Posterior cingulate gyrus (tissue), 11 donors: Measurements from ENCODE around the gene FAM110D.
A peak's percentile ranks its signal among the peaks of the same experiment; 100 is the strongest.

Source experiments
- DNase-seq, 10 donors: peaks; one replicate each; pipeline versions ENCODE4 v3.0.0 to v3.0.0-alpha.2; 2020 to 2021; ENCODE audit warnings: mixed read lengths in 3 of 10
- intact Hi-C: fragments of 100-400 bp; cut with DNase I; formaldehyde crosslinking; loops from one replicate; pipeline ENCODE4 v1.15.1; 2023

FAM110D gene

GRCh38 chr1:26160527-26161414 lies 1.9 kb downstream of the FAM110D start:
- peak in 2 of 10 donors; percentile 23 to 68 for DNase-seq
- intact Hi-C loops = loop anchor here (5.0 kb wide), 1 partner anchor 123 kb away; no protein-coding TSS in a partner anchor

GRCh38 chr1:26161415-26162219 lies 2.7 kb downstream of the FAM110D start:
- intact Hi-C loops = loop anchor here (5.0 kb wide), 1 partner anchor 124 kb away; no protein-coding TSS in a partner anchor
- DNase-seq = peak; percentile 43 to 94 (median 58)

GRCh38 chr1:26162220-26162709 lies 3.4 kb downstream of the FAM110D start:
- no peak for DNase-seq
- intact Hi-C loops = loop anchor here (5.0 kb wide), 1 partner anchor 125 kb away; no protein-coding TSS in a partner anchor

GRCh38 chr1:26163684-26164035 lies 4.8 kb downstream of the FAM110D start:
- no peak for DNase-seq
- intact Hi-C loops = loop anchor here (5.0 kb wide), 1 partner anchor 126 kb away; no protein-coding TSS in a partner anchor

- intact Hi-C loops = loop anchor here (5.0 kb wide), 1 partner anchor 127 kb away; no protein-coding TSS in a partner anchor
- DNase-seq = peak in 6 of 10 donors; percentile 25 to 90 (median 66)
Observed at GRCh38 chr1:26164036-26164860, 5.4 kb downstream of the FAM110D start.

GRCh38 chr1:26164861-26165842 lies 6.3 kb downstream of the FAM110D start:
- intact Hi-C loops = loop anchor here (5.0 kb wide), 2 partner anchors 67 to 128 kb away; partner anchors contain the start of gene CEP85
- peak in 2 of 10 donors; percentile 60 to 67 for DNase-seq

- intact Hi-C loops = loop anchor here (5.0 kb wide), 1 partner anchor 66 kb away; the partner anchor contains the start of gene CEP85
- DNase-seq = no peak
Observed at GRCh38 chr1:26166719-26167281, 7.9 kb downstream of the FAM110D start.

- intact Hi-C loops = loop anchor here (2.0 to 5.0 kb wide), 2 partner anchors 58 to 64 kb away; partner anchors contain the start of genes CEP85 and PDIK1L
Observed at GRCh38 chr1:26168410-26169197, 9.7 kb downstream of the FAM110D start, which contains the start of gene C1orf232. Gene C1orf232 (minus strand): TSS chr1:26168963. CDS start chr1:26168499, 464 bp downstream.

GRCh38 chr1:26169198-26169554 lies 10.3 kb downstream of the FAM110D start:
- no peak for DNase-seq
- intact Hi-C loops = loop anchor here (2.0 to 5.0 kb wide), 2 partner anchors 58 to 63 kb away; partner anchors contain the start of genes CEP85 and PDIK1L

More at GRCh38 chr1:26168410-26169197, 9.7 kb downstream of the FAM110D start, which contains the start of gene C1orf232:
- DNase-seq = peak in 2 of 10 donors; percentile 73 to 80

- intact Hi-C loops = loop anchor here (2.0 to 5.0 kb wide), 2 partner anchors 59 to 62 kb away; partner anchors contain the start of genes CEP85 and PDIK1L
- DNase-seq = peak; percentile 85 to 99 (median 92)
Observed at GRCh38 chr1:26169669-26170471, 11.0 kb downstream of the FAM110D start, which contains the start of gene ZNF593. Gene ZNF593 (plus strand): TSS chr1:26169908. CDS start chr1:26169984, 76 bp downstream.

GRCh38 chr1:26170472-26170821 lies 11.6 kb downstream of the FAM110D start:
- no peak for DNase-seq
- intact Hi-C loops = no loop called here

GRCh38 chr1:26171084-26172072 lies 12.5 kb downstream of the FAM110D start, which contains the start of gene ZNF593OS:
Gene ZNF593OS (minus strand): TSS chr1:26171832. CDS start chr1:26171661, 171 bp downstream.
- DNase-seq = peak in 1 of 10 donors; percentile 73
- intact Hi-C loops = no loop called here

GRCh38 chr1:26175346-26175745 lies 16.5 kb downstream of the FAM110D start:
- peak in 1 of 10 donors; percentile 0 for DNase-seq
- intact Hi-C loops = no loop called here

GRCh38 chr1:26177182-26177684 lies 18.4 kb downstream of the FAM110D start, which contains the start of gene CNKSR1:
Gene CNKSR1 (plus strand): TSS chr1:26177491. CDS start chr1:26177548, 57 bp downstream.
- DNase-seq = peak in 2 of 10 donors; percentile 45 to 55
- intact Hi-C loops = no loop called here
